Measurements from ENCODE around the gene SMIM23.

DNA sequence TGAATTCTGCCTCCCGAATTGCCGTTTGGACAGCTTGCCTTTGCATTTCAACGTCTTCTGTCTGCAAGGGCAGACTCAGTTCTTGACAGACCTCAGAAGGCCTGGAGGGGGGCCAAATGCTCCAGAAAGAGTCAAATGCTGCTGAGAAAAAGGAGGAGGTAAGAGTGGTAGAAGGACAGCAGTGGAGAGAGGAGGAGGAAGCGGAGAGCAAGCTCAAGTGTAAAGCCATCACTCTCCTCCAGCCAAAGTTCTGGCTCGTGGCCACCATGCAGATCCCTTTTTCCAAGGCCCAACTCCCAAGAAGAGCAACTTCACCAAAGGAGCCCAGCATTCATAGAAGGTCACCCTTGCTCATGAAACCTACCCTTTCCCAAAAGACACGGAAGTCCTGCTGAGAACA, 36.9 kb upstream of the SMIM23 start:
- TF ChIP-seq, protein P1, sequence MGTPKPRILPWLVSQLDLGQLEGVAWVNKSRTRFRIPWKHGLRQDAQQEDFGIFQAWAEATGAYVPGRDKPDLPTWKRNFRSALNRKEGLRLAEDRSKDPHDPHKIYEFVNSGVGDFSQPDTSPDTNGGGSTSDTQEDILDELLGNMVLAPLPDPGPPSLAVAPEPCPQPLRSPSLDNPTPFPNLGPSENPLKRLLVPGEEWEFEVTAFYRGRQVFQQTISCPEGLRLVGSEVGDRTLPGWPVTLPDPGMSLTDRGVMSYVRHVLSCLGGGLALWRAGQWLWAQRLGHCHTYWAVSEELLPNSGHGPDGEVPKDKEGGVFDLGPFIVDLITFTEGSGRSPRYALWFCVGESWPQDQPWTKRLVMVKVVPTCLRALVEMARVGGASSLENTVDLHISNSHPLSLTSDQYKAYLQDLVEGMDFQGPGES (IDR thresholded peaks at IDR 0.05): no peak
- TF ChIP-seq ATF7 (IDR thresholded peaks at IDR 0.05; ENCODE audit: low read depth): no peak
- TF ChIP-seq POLR2A (IDR thresholded peaks at IDR 0.05; ENCODE audit: low read depth, low read length): no peak
- TF ChIP-seq, protein P2, sequence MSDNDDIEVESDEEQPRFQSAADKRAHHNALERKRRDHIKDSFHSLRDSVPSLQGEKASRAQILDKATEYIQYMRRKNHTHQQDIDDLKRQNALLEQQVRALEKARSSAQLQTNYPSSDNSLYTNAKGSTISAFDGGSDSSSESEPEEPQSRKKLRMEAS (IDR thresholded peaks at IDR 0.05; ENCODE audit: low read depth, low read length): no peak
- TF ChIP-seq CTCF (IDR thresholded peaks at IDR 0.05 in 2 of 3, conservative IDR thresholded peaks at IDR 0.05 in 1 of 3; ENCODE audit: control insufficient read depth in 2 of 3, extremely low read depth in 1 of 3, insufficient read depth in 1 of 3, low read depth in 3 of 3, low read length in 3 of 3): no peak
- TF ChIP-seq, protein P3, sequence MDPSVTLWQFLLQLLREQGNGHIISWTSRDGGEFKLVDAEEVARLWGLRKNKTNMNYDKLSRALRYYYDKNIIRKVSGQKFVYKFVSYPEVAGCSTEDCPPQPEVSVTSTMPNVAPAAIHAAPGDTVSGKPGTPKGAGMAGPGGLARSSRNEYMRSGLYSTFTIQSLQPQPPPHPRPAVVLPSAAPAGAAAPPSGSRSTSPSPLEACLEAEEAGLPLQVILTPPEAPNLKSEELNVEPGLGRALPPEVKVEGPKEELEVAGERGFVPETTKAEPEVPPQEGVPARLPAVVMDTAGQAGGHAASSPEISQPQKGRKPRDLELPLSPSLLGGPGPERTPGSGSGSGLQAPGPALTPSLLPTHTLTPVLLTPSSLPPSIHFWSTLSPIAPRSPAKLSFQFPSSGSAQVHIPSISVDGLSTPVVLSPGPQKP (IDR thresholded peaks at IDR 0.05; ENCODE audit: low read depth, low read length): no peak

All from GM12878 (cell line).